Right lobe of liver (tissue), 4 donors: ENCODE results near the gene HNRNPH2.

Experiments
- CTCF ChIP-seq, 4 donors: fragments of 200-600 bp in 3 of 4; fragments of 450-650 bp in 1 of 4; IDR thresholded peaks; one replicate each; pipeline versions ENCODE4 v1.5.1 to v1.8.0; 2016 to 2022; ENCODE audit warnings: antibody characterized with exemption in 4 of 4, mild to moderate bottlenecking in 2 of 4
- POLR2A ChIP-seq: fragments of 450-650 bp; IDR thresholded peaks from one replicate; pipeline ENCODE4 v1.6.1; 2017; ENCODE audit warnings: antibody characterized with exemption, mild to moderate bottlenecking
- donor health status: DM: no; HTN: no; CAD: no.
- donor health status: DM: no; HTN: no; CAD: no.
- donor health status: DM: no; HTN: yes; CAD: no.

GRCh38 chrX:101398694-101399093 is 9.3 kb upstream of the HNRNPH2 start:
- TF ChIP-seq POLR2A = no peak
- TF ChIP-seq CTCF (IDR thresholded peaks at IDR 0.05) = no peak
